ENCODE data around the gene ABCC1.

ABCC1 gene

DNA sequence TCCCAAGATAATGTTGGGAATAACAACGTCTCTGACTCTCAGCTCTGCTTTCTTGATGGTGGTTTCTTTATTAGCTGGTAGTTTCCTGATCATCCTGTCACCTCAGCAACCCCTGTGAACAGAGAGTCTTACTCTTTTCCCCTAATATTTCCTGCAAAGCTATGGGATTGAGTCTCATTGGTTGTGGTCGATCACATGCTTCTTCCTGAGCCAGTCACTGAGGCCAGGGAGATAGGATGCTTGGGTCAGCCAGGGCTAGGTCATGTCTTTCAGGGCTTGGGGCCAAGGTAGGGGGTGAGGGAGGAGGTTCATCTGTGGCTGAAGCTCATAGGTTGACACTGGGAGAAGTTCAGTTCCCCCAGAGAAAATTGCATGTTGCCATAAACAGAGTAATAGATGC is 114.3 kb downstream of the ABCC1 start:
- no peak overlapping the region for H3K4me3 ChIP-seq (ENCODE audit: low read depth, low read length)
- TF ChIP-seq, protein P1, sequence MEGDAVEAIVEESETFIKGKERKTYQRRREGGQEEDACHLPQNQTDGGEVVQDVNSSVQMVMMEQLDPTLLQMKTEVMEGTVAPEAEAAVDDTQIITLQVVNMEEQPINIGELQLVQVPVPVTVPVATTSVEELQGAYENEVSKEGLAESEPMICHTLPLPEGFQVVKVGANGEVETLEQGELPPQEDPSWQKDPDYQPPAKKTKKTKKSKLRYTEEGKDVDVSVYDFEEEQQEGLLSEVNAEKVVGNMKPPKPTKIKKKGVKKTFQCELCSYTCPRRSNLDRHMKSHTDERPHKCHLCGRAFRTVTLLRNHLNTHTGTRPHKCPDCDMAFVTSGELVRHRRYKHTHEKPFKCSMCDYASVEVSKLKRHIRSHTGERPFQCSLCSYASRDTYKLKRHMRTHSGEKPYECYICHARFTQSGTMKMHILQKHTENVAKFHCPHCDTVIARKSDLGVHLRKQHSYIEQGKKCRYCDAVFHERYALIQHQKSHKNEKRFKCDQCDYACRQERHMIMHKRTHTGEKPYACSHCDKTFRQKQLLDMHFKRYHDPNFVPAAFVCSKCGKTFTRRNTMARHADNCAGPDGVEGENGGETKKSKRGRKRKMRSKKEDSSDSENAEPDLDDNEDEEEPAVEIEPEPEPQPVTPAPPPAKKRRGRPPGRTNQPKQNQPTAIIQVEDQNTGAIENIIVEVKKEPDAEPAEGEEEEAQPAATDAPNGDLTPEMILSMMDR (IDR thresholded peaks at IDR 0.05; ENCODE audit: low read depth, low read length) = no peak

DNA sequence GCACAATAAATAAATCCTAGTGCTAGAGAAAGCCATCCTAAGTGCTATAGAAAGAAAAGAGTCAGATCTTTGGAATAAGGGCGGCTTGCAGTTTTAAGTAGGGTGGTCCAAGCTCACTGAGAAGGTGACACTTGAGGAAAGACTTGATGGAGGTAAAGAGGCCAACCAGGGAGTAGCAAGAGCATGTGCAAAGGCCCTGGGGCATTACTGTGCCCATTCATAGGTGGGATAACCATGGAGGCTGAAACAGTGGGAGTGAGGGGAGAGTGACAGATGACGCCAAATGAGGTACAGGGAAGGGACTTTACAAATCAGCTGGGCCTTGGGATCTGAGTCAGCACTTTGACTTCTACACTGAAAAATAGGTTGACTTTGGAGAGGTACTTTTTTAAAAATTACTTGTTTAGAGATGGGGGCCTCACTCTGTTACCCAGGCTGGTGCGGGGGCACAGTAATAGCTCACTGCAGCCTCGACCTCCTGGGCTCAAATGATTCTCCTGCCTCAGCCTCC is 115.5 kb downstream of the ABCC1 start:
- no peak overlapping the region for H3K4me3 ChIP-seq (ENCODE audit: low read depth, low read length)
- TF ChIP-seq, protein P1 (IDR thresholded peaks at IDR 0.05; ENCODE audit: low read depth, low read length) = no peak

GRCh38 chr16:16067127-16067526 is 117.7 kb downstream of the ABCC1 start:
- TF ChIP-seq, protein P1 (IDR thresholded peaks at IDR 0.05; ENCODE audit: low read depth, low read length) = no peak
- H3K4me3 ChIP-seq (ENCODE audit: low read depth, low read length) = no peak overlapping the region

DNA sequence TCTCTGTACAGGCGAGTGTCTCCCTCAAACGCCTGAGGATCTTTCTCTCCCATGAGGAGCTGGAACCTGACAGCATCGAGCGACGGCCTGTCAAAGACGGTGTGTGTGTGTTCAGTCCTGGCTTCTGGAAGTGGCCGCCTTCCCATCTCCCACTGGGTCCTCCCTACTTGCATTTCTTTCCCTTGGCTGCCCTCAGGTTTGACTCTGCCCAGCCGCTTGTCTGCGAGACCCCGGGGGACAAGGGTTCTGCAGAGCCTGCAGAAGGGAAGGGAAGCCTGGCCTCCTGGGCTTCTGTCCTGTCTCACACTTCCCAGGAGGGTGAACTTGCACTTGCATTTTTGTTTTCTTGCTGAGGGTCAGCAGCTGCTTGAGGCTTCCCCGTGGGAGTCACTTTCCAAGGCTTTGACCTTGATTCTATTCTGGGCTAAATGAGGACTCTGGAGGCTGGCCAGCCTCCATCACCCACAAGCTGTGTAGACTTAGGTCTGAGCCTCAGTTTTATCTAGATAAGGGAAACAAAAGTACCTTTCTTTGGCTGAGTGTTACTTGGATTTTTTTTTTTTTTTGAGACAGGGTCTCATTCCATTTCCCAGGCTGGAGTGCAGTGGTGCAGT is 122.3 kb downstream of the ABCC1 start:
- TF ChIP-seq, protein P1 (IDR thresholded peaks at IDR 0.05; ENCODE audit: low read depth, low read length) = no peak
- H3K4me3 ChIP-seq (ENCODE audit: low read depth, low read length) = no peak overlapping the region

DNA sequence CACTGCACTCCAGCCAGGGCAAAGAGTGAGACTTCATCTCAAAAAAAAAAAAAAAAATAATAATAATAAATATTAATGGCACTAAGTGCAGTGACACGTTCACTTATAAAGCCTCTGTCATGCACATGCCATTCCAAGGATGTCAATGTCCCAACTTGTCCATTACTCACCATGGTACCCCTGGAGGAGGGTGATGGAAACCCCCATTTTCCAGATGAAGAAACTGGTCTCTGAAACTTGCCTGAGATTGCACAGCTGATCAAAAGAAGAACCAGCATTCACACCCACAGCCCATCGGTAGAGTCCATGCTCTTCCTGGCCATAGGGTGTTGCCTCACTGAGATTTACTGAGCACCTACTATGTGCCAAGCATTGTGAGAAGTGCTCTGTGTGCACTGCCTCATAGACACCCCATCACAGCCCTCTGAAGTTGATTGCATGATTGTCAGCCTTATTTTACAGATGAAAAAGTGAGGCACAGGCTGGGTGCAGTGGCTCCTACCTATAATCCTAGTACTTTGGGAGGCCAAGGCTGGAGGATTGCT is 123.7 kb downstream of the ABCC1 start:
- no peak overlapping the region for H3K4me3 ChIP-seq (ENCODE audit: low read depth, low read length)
- TF ChIP-seq, protein P1 (IDR thresholded peaks at IDR 0.05; ENCODE audit: low read depth, low read length) = no peak

DNA sequence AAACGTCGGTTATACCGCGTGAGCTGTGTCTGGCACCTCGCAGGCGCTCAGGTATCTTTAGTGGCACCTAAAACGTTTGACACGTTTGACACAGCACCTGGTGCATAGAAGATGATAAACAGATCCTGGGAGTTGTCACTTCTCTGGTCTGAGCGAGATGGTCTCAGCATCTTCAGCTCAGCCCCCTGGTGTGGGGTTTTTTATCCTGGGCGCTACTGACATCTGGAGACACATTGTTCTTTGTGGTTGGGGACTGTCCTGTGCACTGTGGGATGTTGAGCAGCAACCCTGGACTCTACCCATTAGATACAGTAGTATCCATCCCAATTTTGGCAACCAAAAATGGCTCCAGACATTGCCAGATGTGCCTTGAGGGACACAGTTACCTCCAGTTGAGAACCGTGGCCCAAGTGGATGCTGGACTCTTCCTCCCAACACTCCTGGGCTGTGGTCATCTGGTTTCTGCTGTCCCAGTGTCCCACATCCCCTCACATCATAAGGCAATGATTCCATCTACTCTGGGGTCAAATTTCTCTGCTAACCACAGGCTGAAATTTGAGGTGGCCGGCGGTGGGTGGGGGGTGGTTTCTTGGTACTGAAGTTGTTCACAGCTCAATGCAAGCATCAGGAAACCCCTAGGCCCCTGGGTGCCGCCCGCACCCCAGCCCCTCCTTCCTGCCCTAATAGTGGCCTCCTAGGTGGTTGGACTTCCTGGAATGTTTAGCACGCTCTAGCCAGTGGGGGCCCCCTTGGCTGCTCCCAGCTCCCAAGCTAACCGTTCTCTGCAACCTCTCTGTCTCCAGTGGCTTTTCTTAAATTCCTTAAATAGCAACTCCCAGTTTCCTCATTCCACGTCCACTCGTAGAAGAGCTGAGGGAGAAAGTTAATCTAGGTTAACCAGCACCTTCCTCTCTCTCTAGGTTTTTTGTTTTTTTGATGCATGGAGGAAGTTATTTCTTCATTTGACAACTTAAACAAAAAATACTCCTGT is 124.8 kb downstream of the ABCC1 start:
- TF ChIP-seq, protein P1 (IDR thresholded peaks at IDR 0.05; ENCODE audit: low read depth, low read length) = no peak
- no peak overlapping the region for H3K4me3 ChIP-seq (ENCODE audit: low read depth, low read length)

Measured in WI38 (cell line).